ENCODE measurements around the gene FRS2. TPM values are rescaled to one million over a fixed set of nuclear protein-coding genes. Genes with fewer than 3 reads are reported as not detected.

The FRS2 gene
- total and polyA plus RNA-seq, 4 donors: 5.0 to 44.5 (median 24.2) TPM

- H3K27ac ChIP-seq (ENCODE audit: low read depth in 1 of 2, low read length in 2 of 2): no peak overlapping the region
- H3K4me1 ChIP-seq (ENCODE audit: control insufficient read depth in 1 of 2, insufficient read depth in 2 of 2, low read length in 2 of 2): peaks cover 3 to 8% of the 10 kb centered on the region in 2 donors
- DNase-seq: no peak
- no peak for ATAC-seq (ENCODE audit: low FRiP score)
- H3K9me3 ChIP-seq (ENCODE audit: control insufficient read depth, low read length): no peaks in the 10 kb centered on the region
- intact Hi-C loops (cut with DNase I): no loop called here
- 95 to 99% methylated on average over 3 of the region's 3 CpGs for WGBS, 2 donors
- no peaks in the 10 kb centered on the region for H3K36me3 ChIP-seq (ENCODE audit: control insufficient read depth in 1 of 2, insufficient read depth in 2 of 2, low read length in 1 of 2)
- no peak overlapping the region for H3K4me3 ChIP-seq (ENCODE audit: low read length in 2 of 2)
- H3K27me3 ChIP-seq (ENCODE audit: control insufficient read depth in 1 of 2, insufficient read depth in 2 of 2, low read length in 1 of 2): no peaks in the 10 kb centered on the region
These were observed 36.5 kb upstream of the FRS2 start for GRCh38 chr12:69433653-69434052.

GRCh38 chr12:69435644-69436043 is 34.5 kb upstream of the FRS2 start:
- Histone ChIP-seq H3K4me1 (ENCODE audit: control insufficient read depth in 1 of 2, insufficient read depth in 2 of 2, low read length in 2 of 2) (peaks cover 3 to 8% of the 10 kb centered on the region in 2 donors), H3K9me3 (ENCODE audit: control insufficient read depth, low read length) (no peaks in the 10 kb centered on the region), H3K36me3 (ENCODE audit: control insufficient read depth in 1 of 2, insufficient read depth in 2 of 2, low read length in 1 of 2) (no peaks in the 10 kb centered on the region), H3K27me3 (ENCODE audit: control insufficient read depth in 1 of 2, insufficient read depth in 2 of 2, low read length in 1 of 2) (no peaks in the 10 kb centered on the region), H3K27ac (ENCODE audit: low read depth in 1 of 2, low read length in 2 of 2) (peak overlapping the region; percentile 58 to 96), H3K4me3 (ENCODE audit: low read length in 2 of 2) (no peak overlapping the region)
- DNase-seq: no peak
- ATAC-seq (ENCODE audit: low FRiP score): no peak
- 0 to 7% methylated on average over 1 of the region's 1 CpG for WGBS, 2 donors
- intact Hi-C loops (cut with DNase I): no loop called here

- Histone ChIP-seq H3K27me3 (ENCODE audit: control insufficient read depth in 1 of 2, insufficient read depth in 2 of 2, low read length in 1 of 2) (no peaks in the 10 kb centered on the region), H3K4me1 (ENCODE audit: control insufficient read depth in 1 of 2, insufficient read depth in 2 of 2, low read length in 2 of 2) (peaks cover 2 to 8% of the 10 kb centered on the region in 2 donors), H3K27ac (ENCODE audit: low read depth in 1 of 2, low read length in 2 of 2) (no peak overlapping the region), H3K4me3 (ENCODE audit: low read length in 2 of 2) (no peak overlapping the region), H3K9me3 (ENCODE audit: control insufficient read depth, low read length) (no peaks in the 10 kb centered on the region), H3K36me3 (ENCODE audit: control insufficient read depth in 1 of 2, insufficient read depth in 2 of 2, low read length in 1 of 2) (no peaks in the 10 kb centered on the region)
- DNase-seq: no peak
- intact Hi-C loops (cut with DNase I): no loop called here
- WGBS, 2 donors: 54 to 89% methylated on average over 2 of the region's 2 CpGs
- no peak for ATAC-seq (ENCODE audit: low FRiP score)
These were observed 33.1 kb upstream of the FRS2 start for GRCh38 chr12:69437073-69437472.

- H3K4me1 ChIP-seq (ENCODE audit: control insufficient read depth in 1 of 2, insufficient read depth in 2 of 2, low read length in 2 of 2): peaks cover 2 to 8% of the 10 kb centered on the region in 2 donors
- 81 to 89% methylated on average over 3 of the region's 3 CpGs for WGBS, 2 donors
- no peaks in the 10 kb centered on the region for H3K27me3 ChIP-seq (ENCODE audit: control insufficient read depth in 1 of 2, insufficient read depth in 2 of 2, low read length in 1 of 2)
- no peak overlapping the region for H3K27ac ChIP-seq (ENCODE audit: low read depth in 1 of 2, low read length in 2 of 2)
- no peak overlapping the region for H3K4me3 ChIP-seq (ENCODE audit: low read length in 2 of 2)
- ATAC-seq (ENCODE audit: low FRiP score) (no peak), DNase-seq (no peak)
- no peaks in the 10 kb centered on the region for H3K36me3 ChIP-seq (ENCODE audit: control insufficient read depth in 1 of 2, insufficient read depth in 2 of 2, low read length in 1 of 2)
- H3K9me3 ChIP-seq (ENCODE audit: control insufficient read depth, low read length): no peaks in the 10 kb centered on the region
- intact Hi-C loops (cut with DNase I): no loop called here
These were observed 31.6 kb upstream of the FRS2 start for GRCh38 chr12:69438539-69438938.

GRCh38 chr12:69440016-69440415 is 30.2 kb upstream of the FRS2 start:
- no peak overlapping the region for H3K27ac ChIP-seq (ENCODE audit: low read depth in 1 of 2, low read length in 2 of 2)
- no peak for ATAC-seq (ENCODE audit: low FRiP score)
- no peak overlapping the region for H3K4me3 ChIP-seq (ENCODE audit: low read length in 2 of 2)
- peaks cover 2 to 6% of the 10 kb centered on the region in 2 donors for H3K4me1 ChIP-seq (ENCODE audit: control insufficient read depth in 1 of 2, insufficient read depth in 2 of 2, low read length in 2 of 2)
- WGBS, 2 donors: 95% methylated on average over 3 of the region's 3 CpGs
- no peak for DNase-seq
- H3K27me3 ChIP-seq (ENCODE audit: control insufficient read depth in 1 of 2, insufficient read depth in 2 of 2, low read length in 1 of 2): no peaks in the 10 kb centered on the region
- intact Hi-C loops (cut with DNase I): no loop called here
- H3K36me3 ChIP-seq (ENCODE audit: control insufficient read depth in 1 of 2, insufficient read depth in 2 of 2, low read length in 1 of 2): no peaks in the 10 kb centered on the region
- no peaks in the 10 kb centered on the region for H3K9me3 ChIP-seq (ENCODE audit: control insufficient read depth, low read length)

GRCh38 chr12:69440886-69441285 is 29.3 kb upstream of the FRS2 start:
- Histone ChIP-seq H3K9me3 (ENCODE audit: control insufficient read depth, low read length) (no peaks in the 10 kb centered on the region), H3K4me3 (ENCODE audit: low read length in 2 of 2) (no peak overlapping the region), H3K27me3 (ENCODE audit: control insufficient read depth in 1 of 2, insufficient read depth in 2 of 2, low read length in 1 of 2) (no peaks in the 10 kb centered on the region), H3K27ac (ENCODE audit: low read depth in 1 of 2, low read length in 2 of 2) (no peak overlapping the region), H3K36me3 (ENCODE audit: control insufficient read depth in 1 of 2, insufficient read depth in 2 of 2, low read length in 1 of 2) (no peaks in the 10 kb centered on the region), H3K4me1 (ENCODE audit: control insufficient read depth in 1 of 2, insufficient read depth in 2 of 2, low read length in 2 of 2) (peaks cover 0 to 3% of the 10 kb centered on the region in 2 donors)
- DNase-seq (no peak), ATAC-seq (ENCODE audit: low FRiP score) (no peak)
- intact Hi-C loops (cut with DNase I): no loop called here
- WGBS, 2 donors: 35 to 42% methylated on average over 2 of the region's 2 CpGs

GRCh38 chr12:69442894-69443293 is 27.3 kb upstream of the FRS2 start:
- Histone ChIP-seq H3K4me3 (ENCODE audit: low read length in 2 of 2) (no peak overlapping the region), H3K9me3 (ENCODE audit: control insufficient read depth, low read length) (no peaks in the 10 kb centered on the region), H3K27ac (ENCODE audit: low read depth in 1 of 2, low read length in 2 of 2) (no peak overlapping the region), H3K36me3 (ENCODE audit: control insufficient read depth in 1 of 2, insufficient read depth in 2 of 2, low read length in 1 of 2) (no peaks in the 10 kb centered on the region), H3K27me3 (ENCODE audit: control insufficient read depth in 1 of 2, insufficient read depth in 2 of 2, low read length in 1 of 2) (no peaks in the 10 kb centered on the region), H3K4me1 (ENCODE audit: control insufficient read depth in 1 of 2, insufficient read depth in 2 of 2, low read length in 2 of 2) (no peaks in the 10 kb centered on the region)
- WGBS, 2 donors: 48 to 56% methylated on average over 3 of the region's 3 CpGs
- no peak for DNase-seq
- ATAC-seq (ENCODE audit: low FRiP score): no peak
- intact Hi-C loops (cut with DNase I): no loop called here

- no peak for DNase-seq
- Histone ChIP-seq H3K4me1 (ENCODE audit: control insufficient read depth in 1 of 2, insufficient read depth in 2 of 2, low read length in 2 of 2) (no peaks in the 10 kb centered on the region), H3K27me3 (ENCODE audit: control insufficient read depth in 1 of 2, insufficient read depth in 2 of 2, low read length in 1 of 2) (no peaks in the 10 kb centered on the region), H3K36me3 (ENCODE audit: control insufficient read depth in 1 of 2, insufficient read depth in 2 of 2, low read length in 1 of 2) (no peaks in the 10 kb centered on the region), H3K4me3 (ENCODE audit: low read length in 2 of 2) (no peak overlapping the region), H3K27ac (ENCODE audit: low read depth in 1 of 2, low read length in 2 of 2) (no peak overlapping the region), H3K9me3 (ENCODE audit: control insufficient read depth, low read length) (no peaks in the 10 kb centered on the region)
- intact Hi-C loops (cut with DNase I): no loop called here
- ATAC-seq (ENCODE audit: low FRiP score): no peak
- WGBS, 2 donors: 90 to 91% methylated on average over 5 of the region's 5 CpGs
These were observed 26.3 kb upstream of the FRS2 start for GRCh38 chr12:69443916-69444315.

GRCh38 chr12:69447892-69448291 is 22.3 kb upstream of the FRS2 start:
- intact Hi-C loops (cut with DNase I): no loop called here
- WGBS, 2 donors: 93 to 96% methylated on average over 1 of the region's 1 CpG
- no peak for ATAC-seq (ENCODE audit: low FRiP score)

More at GRCh38 chr12:69447892-69448291, 22.3 kb upstream of the FRS2 start:
- Histone ChIP-seq H3K4me1 (ENCODE audit: control insufficient read depth in 1 of 2, insufficient read depth in 2 of 2, low read length in 2 of 2) (no peaks in the 10 kb centered on the region), H3K9me3 (ENCODE audit: control insufficient read depth, low read length) (no peaks in the 10 kb centered on the region), H3K27ac (ENCODE audit: low read depth in 1 of 2, low read length in 2 of 2) (no peak overlapping the region), H3K36me3 (ENCODE audit: control insufficient read depth in 1 of 2, insufficient read depth in 2 of 2, low read length in 1 of 2) (no peaks in the 10 kb centered on the region), H3K27me3 (ENCODE audit: control insufficient read depth in 1 of 2, insufficient read depth in 2 of 2, low read length in 1 of 2) (no peaks in the 10 kb centered on the region), H3K4me3 (ENCODE audit: low read length in 2 of 2) (no peak overlapping the region)
- DNase-seq: no peak

Data from aorta (tissue), 5 donors.